Measurements from ENCODE around the gene PKD2L2.
"Not testable (repeated sequence)": the region's sequence is repeated elsewhere in the genome, so short reads cannot be mapped to it uniquely, and the experiment has no call there.

Gene PKD2L2

DNA sequence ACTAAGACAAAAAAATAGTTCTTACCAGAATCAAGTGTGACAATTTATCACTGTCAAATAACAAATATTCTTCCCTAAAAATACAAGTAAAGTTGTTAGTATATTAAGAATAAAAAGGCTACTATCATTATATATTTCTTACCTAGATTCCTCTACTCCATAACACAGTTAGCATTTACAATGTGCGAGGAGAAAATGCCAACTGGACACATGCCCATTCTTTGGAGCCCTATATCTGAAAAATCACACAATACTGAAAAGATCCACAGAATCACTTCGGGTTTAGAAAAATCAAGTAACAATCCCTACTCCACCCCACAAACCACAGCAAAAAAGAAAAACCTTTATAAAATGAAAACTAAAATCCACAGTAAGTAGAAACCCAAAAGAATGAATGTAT lies 70.9 kb downstream of the PKD2L2 start:
- no peak for DNase-seq

DNA sequence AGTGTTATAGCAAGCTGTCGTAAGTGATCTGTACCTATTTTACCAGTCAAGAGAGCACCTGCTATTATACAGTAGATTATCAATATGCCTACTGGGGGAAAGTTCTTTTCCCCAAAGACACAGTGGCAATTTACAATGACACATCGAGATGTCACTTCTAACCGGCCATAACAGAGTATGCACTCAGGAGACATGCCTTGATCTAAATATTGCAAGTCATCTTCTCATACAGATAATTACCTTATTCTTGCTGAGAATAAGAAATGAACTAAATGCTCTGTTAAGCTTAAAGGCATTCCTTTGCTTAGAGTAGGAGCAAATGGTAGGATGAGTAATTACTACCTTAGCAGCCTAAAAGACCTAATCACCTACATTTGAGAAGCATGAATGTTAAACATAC lies 71.6 kb downstream of the PKD2L2 start:
- no peak for DNase-seq

DNA sequence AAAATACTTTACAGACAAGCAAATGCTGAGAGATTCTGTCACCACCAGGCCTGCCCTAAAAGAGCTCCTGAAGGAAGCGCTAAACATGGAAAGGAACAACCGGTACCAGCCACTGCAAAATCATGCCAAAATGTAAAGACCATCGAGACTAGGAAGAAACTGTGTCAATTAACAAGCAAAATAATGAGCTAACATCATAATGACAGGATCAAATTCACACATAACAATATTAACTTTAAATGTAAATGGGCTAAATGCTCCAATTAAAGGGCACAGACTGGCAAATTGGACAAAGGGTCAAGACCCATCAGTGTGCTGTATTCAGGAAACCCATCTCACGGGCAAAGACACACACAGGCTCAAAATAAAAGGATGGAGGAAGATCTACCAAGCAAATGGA lies 81.1 kb downstream of the PKD2L2 start:
- not testable (repeated sequence) for DNase-seq

DNA sequence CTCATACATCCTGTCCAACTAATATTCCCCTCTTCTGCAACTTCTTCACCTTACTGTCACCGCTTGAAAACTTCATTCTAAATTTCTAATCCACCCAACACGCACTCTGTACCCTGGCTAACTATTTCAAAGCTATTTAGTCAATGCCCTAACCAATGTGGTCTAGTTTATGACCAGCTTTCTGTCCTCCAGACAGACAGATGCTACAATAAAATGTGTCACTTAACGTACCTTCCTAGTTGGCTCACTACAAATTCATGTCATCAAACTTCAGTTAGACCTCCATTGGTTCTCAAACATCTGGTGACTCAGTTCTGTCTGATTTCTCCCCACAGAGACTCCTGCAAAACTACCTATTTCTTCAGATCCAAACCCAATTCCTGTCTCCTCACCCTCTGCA lies 86.0 kb downstream of the PKD2L2 start:
- DNase-seq: no peak

DNA sequence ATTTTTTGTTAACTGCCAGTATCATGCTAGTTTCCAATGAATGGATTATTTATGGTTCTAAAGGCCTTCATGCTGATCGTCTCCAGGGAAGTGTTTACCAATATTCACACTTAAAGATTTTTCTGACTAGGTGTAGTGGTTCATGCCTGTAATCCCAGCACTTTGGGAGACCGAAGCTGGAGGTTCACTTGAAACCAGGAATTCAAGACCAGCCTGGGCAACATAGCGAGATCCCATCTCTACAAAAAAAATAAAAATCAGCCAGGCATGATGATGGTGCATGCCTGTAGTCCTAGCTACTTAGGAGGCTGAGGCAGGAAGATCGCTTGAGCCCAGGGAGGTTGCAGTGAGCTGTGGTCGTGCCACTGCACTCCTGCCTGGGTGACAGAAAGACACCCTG lies 100.2 kb downstream of the PKD2L2 start:
- DNase-seq: no peak
